ENCODE measurements around the gene MX1. TPM values are rescaled to one million over a fixed set of nuclear protein-coding genes. Genes with fewer than 3 reads are reported as not detected.
A peak's percentile ranks its signal among the peaks of the same experiment; 100 is the strongest.

MX1 gene
- total RNA-seq, 2 donors from 2014 or later: 14.2 to 32.5 TPM

- no peak overlapping the region for H3K4me3 Mint-ChIP-seq
- H3K27ac Mint-ChIP-seq: no peak overlapping the region
- H3K36me3 Mint-ChIP-seq (ENCODE audit: low read depth): no peaks in the 10 kb centered on the region
- peaks cover 4% of the 10 kb centered on the region for H3K4me1 Mint-ChIP-seq
- peaks cover 19% of the 10 kb centered on the region for H3K27me3 Mint-ChIP-seq
- no peaks in the 10 kb centered on the region for H3K9me3 Mint-ChIP-seq
- no peak for ATAC-seq (replicated peaks)
Observed at GRCh38 chr21:41477641-41478318, 51.7 kb downstream of the MX1 start.

GRCh38 chr21:41478319-41479177 is 52.5 kb downstream of the MX1 start:
- Mint-ChIP-seq H3K36me3 (ENCODE audit: low read depth) (no peaks in the 10 kb centered on the region), H3K4me1 (peaks cover 7% of the 10 kb centered on the region)

GRCh38 chr21:41479686-41480085 is 53.6 kb downstream of the MX1 start:
- no peak overlapping the region for H3K4me3 Mint-ChIP-seq
- ATAC-seq (replicated peaks): no peak
- no peaks in the 10 kb centered on the region for H3K36me3 Mint-ChIP-seq (ENCODE audit: low read depth)
- H3K9me3 Mint-ChIP-seq: no peaks in the 10 kb centered on the region
- H3K27ac Mint-ChIP-seq: no peak overlapping the region
- peaks cover 7% of the 10 kb centered on the region for H3K4me1 Mint-ChIP-seq
- H3K27me3 Mint-ChIP-seq: peaks cover 24% of the 10 kb centered on the region

More at GRCh38 chr21:41478319-41479177, 52.5 kb downstream of the MX1 start:
- no peak for ATAC-seq (replicated peaks)
- Mint-ChIP-seq H3K9me3 (no peaks in the 10 kb centered on the region), H3K27me3 (peaks cover 22% of the 10 kb centered on the region), H3K4me3 (no peak overlapping the region), H3K27ac (no peak overlapping the region)

GRCh38 chr21:41480086-41480690 is 54.1 kb downstream of the MX1 start:
- no peak overlapping the region for H3K27ac Mint-ChIP-seq
- H3K27me3 Mint-ChIP-seq: peaks cover 24% of the 10 kb centered on the region
- ATAC-seq (replicated peaks): no peak
- no peaks in the 10 kb centered on the region for H3K36me3 Mint-ChIP-seq (ENCODE audit: low read depth)
- peaks cover 7% of the 10 kb centered on the region for H3K4me1 Mint-ChIP-seq
- H3K9me3 Mint-ChIP-seq: no peaks in the 10 kb centered on the region
- H3K4me3 Mint-ChIP-seq: no peak overlapping the region

- Mint-ChIP-seq H3K9me3 (no peaks in the 10 kb centered on the region), H3K4me1 (peaks cover 7% of the 10 kb centered on the region), H3K4me3 (no peak overlapping the region), H3K36me3 (ENCODE audit: low read depth) (no peaks in the 10 kb centered on the region), H3K27me3 (peaks cover 24% of the 10 kb centered on the region), H3K27ac (no peak overlapping the region)
- no peak for ATAC-seq (replicated peaks)
Observed at GRCh38 chr21:41481191-41481590, 55.2 kb downstream of the MX1 start.

- Mint-ChIP-seq H3K27me3 (peaks cover 24% of the 10 kb centered on the region), H3K4me3 (no peak overlapping the region), H3K27ac (no peak overlapping the region), H3K4me1 (peaks cover 7% of the 10 kb centered on the region), H3K9me3 (no peaks in the 10 kb centered on the region), H3K36me3 (ENCODE audit: low read depth) (no peaks in the 10 kb centered on the region)
- ATAC-seq (replicated peaks): no peak
Observed at GRCh38 chr21:41482301-41482700, 56.3 kb downstream of the MX1 start.

- peak overlapping the region; percentile 1 for H3K4me3 Mint-ChIP-seq
- ATAC-seq (replicated peaks): peak; percentile 53
- no peaks in the 10 kb centered on the region for H3K36me3 Mint-ChIP-seq (ENCODE audit: low read depth)
- H3K4me1 Mint-ChIP-seq: peaks cover 7% of the 10 kb centered on the region
- peaks cover 18% of the 10 kb centered on the region for H3K27me3 Mint-ChIP-seq
- no peak overlapping the region for H3K27ac Mint-ChIP-seq
- H3K9me3 Mint-ChIP-seq: no peaks in the 10 kb centered on the region
Observed at GRCh38 chr21:41482980-41483379, 56.9 kb downstream of the MX1 start.

DNA sequence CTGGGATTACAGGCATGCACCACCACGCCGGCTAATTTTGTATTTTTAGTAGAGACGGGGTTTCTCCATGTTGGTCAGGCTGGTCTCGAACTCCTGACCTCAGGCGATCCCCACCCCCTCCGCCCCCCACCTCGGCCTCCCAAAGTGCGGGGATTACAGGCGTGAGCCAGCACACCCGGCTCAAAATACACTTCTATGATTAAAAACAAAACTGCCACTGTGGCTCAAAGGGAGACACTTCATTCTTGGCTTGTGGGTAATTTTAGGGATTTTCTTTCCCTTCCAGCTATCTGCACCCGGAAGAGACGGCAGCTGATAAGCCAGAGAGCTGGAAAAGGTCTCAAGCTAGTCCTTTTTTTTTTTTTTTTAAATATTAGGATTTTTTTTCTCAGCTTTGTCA is 57.4 kb downstream of the MX1 start:
- H3K9me3 Mint-ChIP-seq: no peaks in the 10 kb centered on the region
- peaks cover 18% of the 10 kb centered on the region for H3K27me3 Mint-ChIP-seq
- peak; percentile 69 for ATAC-seq (replicated peaks)

GRCh38 chr21:41483973-41484372 is 57.9 kb downstream of the MX1 start:
- no peaks in the 10 kb centered on the region for H3K9me3 Mint-ChIP-seq
- peaks cover 18% of the 10 kb centered on the region for H3K27me3 Mint-ChIP-seq
- no peak overlapping the region for H3K4me3 Mint-ChIP-seq
- H3K4me1 Mint-ChIP-seq: peaks cover 7% of the 10 kb centered on the region
- no peaks in the 10 kb centered on the region for H3K36me3 Mint-ChIP-seq (ENCODE audit: low read depth)
- peak; percentile 78 for ATAC-seq (replicated peaks)
- no peak overlapping the region for H3K27ac Mint-ChIP-seq

More for the DNA sequence above, 57.4 kb downstream of the MX1 start:
- Mint-ChIP-seq H3K27ac (no peak overlapping the region), H3K4me3 (no peak overlapping the region), H3K36me3 (ENCODE audit: low read depth) (no peaks in the 10 kb centered on the region), H3K4me1 (peaks cover 7% of the 10 kb centered on the region)

- Mint-ChIP-seq H3K36me3 (ENCODE audit: low read depth) (no peaks in the 10 kb centered on the region), H3K27ac (no peak overlapping the region), H3K4me1 (peaks cover 7% of the 10 kb centered on the region), H3K9me3 (no peaks in the 10 kb centered on the region), H3K4me3 (no peak overlapping the region), H3K27me3 (peaks cover 12% of the 10 kb centered on the region)
- ATAC-seq (replicated peaks): no peak
Observed at GRCh38 chr21:41487082-41487481, 61.0 kb downstream of the MX1 start.

GRCh38 chr21:41488080-41488479 is 62.0 kb downstream of the MX1 start:
- Mint-ChIP-seq H3K36me3 (ENCODE audit: low read depth) (no peaks in the 10 kb centered on the region), H3K4me3 (no peak overlapping the region), H3K27ac (no peak overlapping the region), H3K4me1 (peaks cover under 1% of the 10 kb centered on the region), H3K9me3 (no peaks in the 10 kb centered on the region), H3K27me3 (peaks cover 10% of the 10 kb centered on the region)
- no peak for ATAC-seq (replicated peaks)

- Mint-ChIP-seq H3K36me3 (ENCODE audit: low read depth) (no peaks in the 10 kb centered on the region), H3K27ac (no peak overlapping the region), H3K9me3 (no peaks in the 10 kb centered on the region), H3K4me1 (no peaks in the 10 kb centered on the region), H3K27me3 (peaks cover 11% of the 10 kb centered on the region), H3K4me3 (no peak overlapping the region)
- ATAC-seq (replicated peaks): no peak
Observed at GRCh38 chr21:41489329-41489728, 63.3 kb downstream of the MX1 start.

- Mint-ChIP-seq H3K27ac (no peak overlapping the region), H3K36me3 (ENCODE audit: low read depth) (no peaks in the 10 kb centered on the region), H3K27me3 (peaks cover 11% of the 10 kb centered on the region), H3K4me1 (no peaks in the 10 kb centered on the region), H3K9me3 (no peaks in the 10 kb centered on the region), H3K4me3 (no peak overlapping the region)
- no peak for ATAC-seq (replicated peaks)
Observed at GRCh38 chr21:41490330-41490729, 64.3 kb downstream of the MX1 start.

GRCh38 chr21:41491412-41491811 is 65.4 kb downstream of the MX1 start:
- Mint-ChIP-seq H3K4me3 (no peak overlapping the region), H3K27ac (no peak overlapping the region), H3K4me1 (no peaks in the 10 kb centered on the region), H3K36me3 (ENCODE audit: low read depth) (no peaks in the 10 kb centered on the region), H3K27me3 (peaks cover 14% of the 10 kb centered on the region), H3K9me3 (no peaks in the 10 kb centered on the region)
- no peak for ATAC-seq (replicated peaks)

DNA sequence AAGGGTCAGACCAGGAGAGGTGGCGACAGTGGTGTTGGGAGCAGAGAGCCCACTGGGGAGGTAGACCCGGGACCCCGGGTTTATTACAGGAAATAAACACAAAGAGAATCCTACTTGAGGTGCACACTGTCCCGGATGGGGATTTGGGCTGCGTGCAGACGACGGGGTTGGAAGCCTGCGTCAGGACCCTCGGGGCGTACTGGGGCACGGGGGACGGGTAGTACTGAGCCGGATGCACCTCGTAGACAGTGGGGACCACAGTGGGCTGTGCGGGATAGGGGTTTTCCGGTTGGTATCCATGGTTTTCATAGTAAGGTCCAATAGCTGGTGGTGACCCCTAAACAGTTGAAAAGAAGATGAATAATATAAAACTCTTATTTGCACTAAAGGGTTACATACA is 68.2 kb downstream of the MX1 start:
- no peak overlapping the region for H3K27ac Mint-ChIP-seq
- no peaks in the 10 kb centered on the region for H3K36me3 Mint-ChIP-seq (ENCODE audit: low read depth)
- no peak overlapping the region for H3K4me3 Mint-ChIP-seq
- H3K27me3 Mint-ChIP-seq: peaks cover 21% of the 10 kb centered on the region
- H3K4me1 Mint-ChIP-seq: no peaks in the 10 kb centered on the region
- ATAC-seq (replicated peaks): no peak
- no peaks in the 10 kb centered on the region for H3K9me3 Mint-ChIP-seq
